Measurements from ENCODE around the gene GGT5.
"Not testable (repeated sequence)": the region's sequence is repeated elsewhere in the genome, so short reads cannot be mapped to it uniquely, and the experiment has no call there.

GGT5 gene

DNA sequence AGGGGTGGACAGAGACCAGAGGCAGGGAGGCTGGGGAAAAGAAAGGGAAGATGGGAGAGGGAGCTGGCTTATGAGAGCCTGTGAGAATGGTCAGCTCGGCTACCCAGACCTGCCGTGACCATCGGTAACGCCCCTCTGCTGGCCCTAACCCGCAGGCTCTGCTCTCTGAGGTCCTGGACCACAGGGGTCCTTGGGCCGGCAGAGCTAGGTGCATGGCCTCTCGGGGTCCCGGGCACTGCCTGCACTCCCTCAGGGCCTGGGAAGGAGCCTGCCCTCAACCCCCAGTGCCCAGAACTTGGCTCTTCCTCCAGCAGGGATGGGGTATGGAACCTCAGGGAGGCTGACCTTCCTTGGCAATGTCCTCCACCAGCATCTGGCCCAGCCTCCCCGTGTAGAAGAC lies 13.2 kb downstream of the GGT5 start:
- no peak for DNase-seq

DNA sequence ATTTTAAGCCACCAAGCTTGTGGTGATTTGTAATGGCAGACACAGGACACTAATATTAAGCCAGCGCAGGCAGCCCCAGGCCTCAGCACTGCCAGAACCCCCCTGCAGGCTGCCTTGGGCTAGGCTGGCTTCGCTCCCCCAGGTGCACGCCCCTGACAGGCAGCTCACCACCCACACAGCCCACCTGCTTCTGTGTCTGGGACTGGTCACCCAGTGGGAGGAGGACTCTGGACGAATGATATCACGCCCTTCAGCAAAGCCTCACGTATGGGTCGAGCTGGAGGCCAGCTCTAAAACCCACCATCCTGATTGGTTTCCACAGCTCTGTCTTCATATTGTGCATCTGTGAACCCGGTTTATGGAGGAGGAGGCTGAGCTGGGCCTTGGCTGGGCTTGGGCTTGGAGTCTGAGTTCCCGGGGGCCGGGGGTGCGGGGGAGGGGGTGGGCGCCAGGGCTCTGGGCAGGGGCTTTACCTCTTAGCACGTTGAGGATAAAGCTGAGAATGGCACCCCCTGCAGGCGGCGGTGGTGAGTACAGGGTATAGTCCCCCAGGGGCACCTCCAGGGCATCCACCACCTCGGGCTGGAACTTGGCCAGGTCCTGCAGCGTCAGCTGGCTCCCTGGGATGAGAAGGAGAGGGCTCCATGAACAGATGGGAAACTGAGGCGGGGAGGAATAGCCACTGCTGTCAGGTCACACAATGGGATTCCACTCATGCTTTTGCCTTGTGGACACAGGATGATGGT lies 13.8 kb downstream of the GGT5 start:
- DNase-seq = no peak

DNA sequence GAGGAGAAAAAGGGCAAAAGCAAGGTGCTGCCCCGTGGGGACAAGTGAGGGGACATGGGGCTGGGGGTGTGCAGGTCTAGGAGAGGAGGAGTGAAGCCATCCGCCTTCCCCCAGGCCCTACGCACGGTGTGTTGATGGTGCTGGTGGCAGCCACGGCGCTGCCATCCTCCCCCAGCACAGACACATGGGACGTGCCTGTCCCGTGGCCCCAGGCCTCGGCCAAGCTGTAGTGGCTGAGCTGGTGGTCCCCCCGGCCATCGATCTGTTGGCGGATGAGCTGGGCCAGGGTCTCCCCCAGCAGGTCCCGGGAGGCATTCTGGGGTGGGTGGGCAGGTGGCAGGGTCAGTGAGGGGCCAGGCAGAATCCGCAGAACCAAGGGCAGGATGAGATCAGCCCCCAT lies 18.9 kb downstream of the GGT5 start:
- DNase-seq = no peak

DNA sequence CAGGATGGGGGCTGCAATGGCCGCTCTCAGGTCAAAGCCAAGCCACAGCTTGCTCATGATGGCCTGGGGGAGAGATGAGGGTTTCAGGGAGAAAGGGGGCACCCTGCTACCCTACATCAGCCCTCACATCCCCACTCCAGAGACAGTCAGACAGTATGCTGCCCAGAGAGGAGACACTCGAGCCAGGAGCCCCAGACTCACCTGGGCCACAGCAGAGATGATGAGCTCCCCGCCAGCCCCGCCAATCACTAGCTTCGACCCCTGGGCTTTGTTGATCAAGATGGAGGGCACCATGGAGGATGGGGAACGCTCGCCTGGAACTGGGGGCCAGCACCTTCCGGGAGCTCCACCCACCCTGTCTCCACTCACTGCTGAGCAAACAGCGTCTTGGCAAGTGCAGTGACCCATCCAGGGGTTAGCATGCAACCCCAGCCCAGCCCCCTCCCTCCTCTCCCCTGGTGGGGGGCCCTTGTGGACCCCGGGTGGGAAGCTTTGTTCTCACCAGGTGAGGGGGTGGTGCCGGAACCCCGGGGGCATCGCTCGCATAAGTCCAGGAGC lies 19.8 kb downstream of the GGT5 start:
- no peak for DNase-seq

DNA sequence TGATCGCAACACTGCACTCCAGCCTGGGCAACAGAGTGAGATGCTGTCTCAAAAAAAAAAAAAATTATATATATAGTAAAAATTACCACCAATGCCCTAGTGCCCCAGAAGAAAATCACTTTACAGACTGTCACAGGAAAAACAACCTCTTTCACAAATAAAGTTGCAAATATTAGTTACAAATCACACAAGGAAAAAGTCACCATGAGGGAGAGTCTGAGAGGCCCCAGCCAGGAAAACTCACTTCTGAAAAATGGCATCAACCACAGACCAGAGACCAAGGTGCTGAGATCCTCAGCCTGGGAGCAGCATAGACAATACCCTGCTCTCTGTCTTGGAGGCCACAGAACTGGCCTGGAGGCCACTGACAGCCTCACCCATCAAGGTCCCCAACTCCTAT lies 20.4 kb downstream of the GGT5 start:
- no peak for DNase-seq

DNA sequence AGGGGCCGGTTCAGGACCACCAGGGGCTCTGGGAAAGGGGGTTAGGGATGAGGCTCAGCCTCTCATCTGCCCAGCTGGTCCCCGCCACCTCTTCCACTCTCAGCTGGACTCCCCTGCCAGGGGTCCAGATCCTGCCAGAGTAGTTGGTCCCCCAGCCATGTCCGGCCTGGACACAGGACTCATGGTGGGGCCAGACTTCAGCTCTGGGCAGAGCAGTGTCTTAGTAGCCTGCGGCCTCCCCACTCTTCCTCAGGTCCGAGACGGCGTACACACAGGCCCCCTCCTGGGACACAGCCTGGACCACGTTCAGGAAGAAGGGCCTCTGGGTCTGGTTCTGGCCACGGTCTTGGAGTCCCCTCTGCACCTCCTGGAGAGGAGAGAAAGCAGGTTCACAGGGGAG lies 25.1 kb downstream of the GGT5 start:
- no peak for DNase-seq

DNA sequence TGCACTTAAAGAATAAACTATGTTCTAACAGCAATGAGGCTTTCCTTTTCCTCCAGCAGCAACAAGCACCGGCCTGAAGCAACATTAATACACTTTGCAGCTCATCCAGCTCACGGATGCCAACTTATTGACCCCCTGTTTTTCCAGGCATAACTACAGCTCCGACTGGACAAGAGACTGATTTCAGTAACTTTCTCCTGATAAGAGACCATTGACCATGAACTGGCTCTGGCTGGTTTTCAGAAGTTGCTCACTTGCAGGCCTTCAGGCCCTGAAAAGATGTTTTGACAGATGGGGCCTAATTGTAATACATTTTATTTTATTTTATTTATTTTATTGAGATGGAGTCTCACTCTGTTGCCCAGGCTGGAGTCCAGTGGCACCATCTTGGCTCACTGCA lies 27.5 kb downstream of the GGT5 start:
- DNase-seq = no peak

DNA sequence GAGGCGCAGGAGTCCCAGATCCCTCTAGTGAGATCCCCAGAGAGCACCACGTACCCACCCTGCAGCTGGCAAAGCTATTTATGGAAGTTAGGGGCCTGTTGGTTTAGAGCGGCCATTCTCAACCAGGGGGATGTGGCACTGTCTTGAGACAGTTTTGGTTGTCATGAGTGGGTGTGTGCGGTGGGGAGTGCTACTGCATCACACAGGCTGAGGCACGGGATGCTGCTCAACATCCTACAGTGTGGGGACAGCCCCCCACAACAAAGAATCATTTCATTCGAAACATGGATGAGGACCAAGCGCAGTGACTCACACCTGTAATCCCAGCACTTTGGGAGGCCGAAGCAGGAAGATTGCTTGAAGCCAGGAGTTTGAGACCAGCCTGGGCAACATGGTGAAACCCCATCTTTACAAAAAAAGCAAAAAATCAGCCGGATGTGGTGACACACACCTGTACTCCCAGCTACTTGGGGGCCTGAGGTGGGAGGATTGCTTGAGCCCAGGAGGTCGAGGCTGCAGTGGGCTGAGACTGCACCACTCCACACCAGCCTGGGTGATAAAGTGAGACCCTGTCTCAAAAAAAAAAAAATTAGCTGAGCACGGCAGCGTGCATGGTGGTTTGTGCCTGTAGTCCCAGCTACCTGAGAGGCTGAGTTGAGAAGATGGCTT lies 28.2 kb downstream of the GGT5 start:
- no peak for DNase-seq

DNA sequence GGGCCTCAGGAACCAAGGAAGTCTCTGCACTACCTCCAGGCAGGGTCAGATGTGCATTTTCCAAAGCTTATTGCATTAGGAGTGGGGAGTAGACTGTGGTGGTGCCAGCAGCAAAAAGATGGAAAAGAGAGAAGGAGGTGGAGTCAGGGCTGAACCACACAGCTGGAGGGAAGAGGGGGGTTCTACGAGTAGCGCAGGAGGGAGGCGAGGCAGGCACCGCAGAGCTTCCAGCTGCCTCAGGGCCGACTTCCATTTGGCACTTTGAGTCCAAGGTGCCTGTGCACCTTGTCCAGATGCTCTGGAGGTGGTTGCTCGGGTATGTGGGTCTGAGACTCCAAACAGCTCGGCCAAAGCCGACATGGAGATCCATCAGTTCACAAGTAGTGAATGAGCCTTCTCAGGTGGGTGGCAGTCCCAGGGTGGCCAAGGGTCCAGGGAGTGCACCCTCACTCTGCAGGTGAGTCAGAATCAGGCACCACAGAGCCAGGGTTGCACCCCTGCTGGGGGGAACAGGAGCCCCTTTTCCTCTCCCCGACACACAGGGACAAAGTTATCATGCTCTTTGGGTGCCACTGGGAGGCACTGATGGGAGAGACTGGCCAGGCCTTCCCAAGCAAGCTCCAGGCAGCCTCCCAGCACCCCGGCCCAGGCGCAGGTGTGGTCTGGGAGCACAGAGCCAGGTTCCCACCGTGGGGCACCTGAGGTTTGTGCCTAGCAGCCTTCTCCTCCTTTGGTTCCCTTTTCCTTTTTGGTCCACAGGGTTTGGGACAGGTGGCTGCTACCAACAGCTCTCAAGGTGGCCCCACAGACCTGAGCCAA lies 30.2 kb downstream of the GGT5 start:
- DNase-seq = no peak

DNA sequence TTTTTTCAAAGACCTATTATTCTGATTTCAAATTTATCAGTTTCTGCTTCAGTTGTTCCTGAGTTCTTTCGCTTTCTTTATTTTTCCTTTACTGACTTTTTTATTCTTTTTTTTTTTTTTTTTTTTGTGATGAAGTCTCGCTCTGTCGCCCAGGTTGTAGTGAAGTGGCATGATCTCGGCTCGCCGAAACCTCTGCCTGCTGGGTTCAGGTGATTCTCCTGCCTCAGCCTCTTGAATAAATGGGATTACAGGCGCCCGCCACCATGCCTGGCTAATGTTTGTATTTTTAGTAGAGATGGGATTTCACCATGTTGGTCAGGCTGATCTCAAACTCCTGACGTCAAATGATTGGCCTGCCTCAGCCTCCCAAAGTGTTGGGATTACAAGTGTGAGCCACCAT lies 31.8 kb downstream of the GGT5 start:
- not testable (repeated sequence) for DNase-seq

DNA sequence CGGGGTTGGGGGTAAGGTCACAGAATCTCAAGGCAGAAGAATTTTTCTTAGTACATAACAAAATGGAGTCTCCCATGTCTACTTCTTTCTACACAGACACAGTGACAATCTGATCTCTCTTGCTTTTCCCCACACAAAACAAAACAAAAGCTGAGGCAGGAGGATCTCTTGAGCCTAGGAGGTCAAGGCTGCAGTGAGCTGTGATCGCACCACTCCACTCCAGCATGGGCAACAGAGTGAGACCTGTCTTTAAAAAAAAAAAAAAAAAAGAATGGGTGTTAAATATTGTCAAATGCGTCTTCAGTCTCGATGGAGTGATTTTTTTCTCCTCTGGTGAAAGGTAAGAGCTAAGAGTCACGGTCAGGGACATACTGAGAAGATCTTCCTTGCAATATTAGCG lies 33.2 kb downstream of the GGT5 start:
- DNase-seq = not testable (repeated sequence)

DNA sequence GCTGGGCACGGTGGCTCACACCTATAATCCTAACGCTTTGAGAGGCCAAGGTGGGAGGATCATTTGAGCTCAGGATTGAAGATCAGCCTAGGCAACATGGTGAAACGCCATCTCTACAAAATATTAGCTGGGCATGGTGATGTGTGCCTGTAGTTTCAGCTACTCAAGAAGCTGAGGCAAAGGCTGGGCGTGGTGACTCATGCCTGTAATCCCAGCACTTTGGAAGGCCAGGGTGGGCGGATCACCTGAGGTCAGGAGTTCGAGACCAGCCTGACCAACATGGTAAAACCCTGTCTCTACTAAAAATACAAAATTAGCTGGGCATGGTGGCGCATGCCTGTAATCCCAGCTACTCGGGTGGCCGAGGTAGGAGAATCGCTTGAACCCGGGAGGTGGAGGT lies 34.5 kb downstream of the GGT5 start:
- DNase-seq = not testable (repeated sequence)

DNA sequence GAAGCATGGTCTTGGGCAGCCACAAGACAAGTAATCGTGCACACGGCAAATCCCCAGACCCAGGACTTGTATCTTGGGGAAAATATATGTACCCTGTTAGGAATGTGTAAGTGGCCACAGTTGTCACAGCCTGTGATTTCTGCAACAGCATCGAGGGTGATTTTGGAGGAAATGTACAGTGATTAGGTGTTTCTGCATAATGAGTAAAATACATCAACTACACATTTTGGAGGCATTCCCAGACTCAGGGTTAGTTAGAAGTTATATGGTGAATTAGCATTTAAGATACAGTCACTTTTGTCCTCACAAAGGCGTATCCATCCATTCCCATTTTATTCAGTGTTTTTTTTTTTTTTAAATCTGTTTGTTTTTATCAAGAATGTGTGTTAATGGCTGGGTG lies 35.2 kb downstream of the GGT5 start:
- DNase-seq = no peak

DNA sequence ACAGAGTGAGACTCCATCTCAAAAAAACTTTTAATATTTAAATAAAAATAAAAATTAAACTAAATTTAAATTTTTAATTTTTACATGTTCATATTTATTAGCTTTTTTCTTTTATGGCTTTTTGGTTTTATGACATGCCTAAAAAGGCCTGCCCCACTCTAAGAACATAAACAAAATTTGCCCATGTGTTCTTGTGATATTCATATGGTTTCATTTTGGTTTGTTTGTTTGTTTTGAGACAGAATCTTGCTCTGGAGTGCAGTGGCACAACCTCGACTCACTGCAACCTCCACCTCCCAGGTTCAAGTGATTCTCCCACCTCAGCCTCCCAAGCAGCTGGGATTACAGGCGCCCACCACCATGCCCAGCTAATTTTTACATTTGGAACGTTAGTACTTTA lies 35.9 kb downstream of the GGT5 start:
- no peak for DNase-seq

DNA sequence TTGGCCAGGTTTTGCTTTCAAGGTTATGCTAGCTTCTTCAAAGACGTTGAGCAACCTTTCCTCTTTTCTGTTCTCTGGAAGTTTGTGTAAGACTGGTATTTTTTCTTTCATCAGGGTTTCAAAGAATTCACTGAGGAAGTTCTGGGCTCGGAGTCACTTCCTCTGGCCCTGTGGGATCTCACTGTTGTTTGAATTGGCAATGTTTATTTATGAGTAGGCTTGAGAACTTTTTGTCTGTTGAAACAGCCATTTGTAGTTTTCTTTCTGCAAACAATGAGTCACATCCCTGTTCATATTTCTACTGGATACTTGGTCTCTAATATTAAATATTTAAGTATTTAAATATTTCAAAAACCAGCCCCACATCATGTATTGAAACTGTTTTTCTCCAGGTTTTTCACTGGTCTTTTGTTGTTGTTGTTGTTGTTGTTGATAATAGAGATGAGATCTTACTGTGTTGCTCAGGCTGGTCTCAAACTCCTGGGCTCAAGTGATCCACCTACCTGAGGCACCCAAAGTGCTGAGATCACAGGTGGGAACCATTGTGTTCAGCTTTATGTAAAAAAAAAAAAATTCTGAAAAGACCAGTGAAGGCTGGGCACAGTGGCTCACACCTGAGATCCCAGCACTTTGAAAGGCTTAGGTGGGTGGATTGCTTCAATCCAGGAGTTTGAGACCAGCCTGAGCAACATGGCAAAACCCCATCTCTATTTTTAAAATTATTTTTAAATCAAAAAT lies 36.7 kb downstream of the GGT5 start:
- no peak for DNase-seq

DNA sequence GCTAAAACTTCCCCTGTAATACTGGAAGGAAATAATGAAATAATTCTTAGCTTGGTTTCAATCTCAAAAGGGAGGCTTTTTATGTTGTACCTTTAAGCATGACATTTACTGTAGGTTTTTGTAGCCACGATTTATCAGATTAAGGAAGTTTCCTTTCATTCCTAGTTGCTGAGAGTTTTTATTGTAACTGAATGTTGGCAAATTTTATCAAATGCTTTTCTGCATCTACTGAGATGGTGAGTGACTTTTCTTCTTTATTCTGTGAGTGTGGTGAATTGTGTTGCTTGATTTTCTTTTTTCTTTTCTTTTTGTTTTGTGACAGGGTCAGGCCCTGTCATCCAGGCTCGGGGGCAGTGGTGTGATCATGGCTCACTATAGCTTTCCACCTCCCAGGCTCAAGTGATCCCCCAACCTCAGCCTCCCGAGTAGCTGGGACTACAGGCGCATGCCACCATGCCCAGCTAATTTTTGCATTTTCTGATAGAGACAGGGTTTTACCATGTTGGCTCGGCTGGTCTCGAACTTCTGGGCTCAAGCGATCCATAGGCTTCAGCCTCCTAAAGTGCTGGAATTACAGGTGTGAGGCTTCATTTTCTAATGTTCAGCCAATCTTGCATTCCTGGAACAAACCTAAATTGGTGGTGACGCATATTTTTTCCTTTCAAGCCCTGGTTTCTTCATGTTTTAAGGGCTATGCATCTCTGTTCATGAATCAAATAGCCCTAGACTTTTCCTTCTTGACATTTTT lies 37.4 kb downstream of the GGT5 start:
- no peak for DNase-seq

DNA sequence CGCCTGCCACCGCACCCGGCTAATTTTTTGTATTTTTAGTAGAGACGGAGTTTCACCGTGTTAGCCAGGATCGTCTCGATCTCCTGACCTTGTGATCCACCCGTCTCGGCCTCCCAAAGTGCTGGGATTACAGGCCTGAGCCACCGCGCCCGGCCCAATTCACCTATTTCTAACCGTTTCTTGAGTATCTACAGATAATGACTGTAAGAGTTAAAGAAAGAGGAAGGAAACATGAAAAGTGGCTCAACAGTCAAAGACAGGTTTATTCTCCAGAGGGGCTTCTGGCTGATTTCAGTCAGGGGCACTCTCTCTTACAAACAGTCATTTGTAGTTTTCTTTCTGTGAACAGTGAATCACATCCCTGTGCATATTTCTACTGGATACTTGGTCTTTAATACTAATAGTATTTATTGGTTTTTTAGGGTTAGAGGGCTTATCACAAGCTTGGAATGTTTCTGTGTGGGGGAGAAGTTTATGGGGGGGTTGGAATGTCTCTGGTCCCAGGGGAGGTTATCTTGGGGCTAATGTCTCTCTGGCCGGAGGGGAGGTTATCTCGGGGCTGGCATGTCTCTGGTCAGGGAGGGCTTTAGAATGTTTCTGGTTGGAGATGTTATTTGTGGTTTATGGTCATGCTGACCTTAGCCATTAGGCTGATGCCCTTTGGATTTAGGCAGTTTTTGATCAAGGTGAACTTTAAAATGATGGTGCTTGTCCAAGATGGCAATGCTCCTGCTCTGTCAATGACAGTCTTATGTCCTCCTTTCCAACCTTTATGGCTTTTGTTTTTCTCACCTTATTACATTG lies 38.2 kb downstream of the GGT5 start:
- DNase-seq = not testable (repeated sequence)

DNA sequence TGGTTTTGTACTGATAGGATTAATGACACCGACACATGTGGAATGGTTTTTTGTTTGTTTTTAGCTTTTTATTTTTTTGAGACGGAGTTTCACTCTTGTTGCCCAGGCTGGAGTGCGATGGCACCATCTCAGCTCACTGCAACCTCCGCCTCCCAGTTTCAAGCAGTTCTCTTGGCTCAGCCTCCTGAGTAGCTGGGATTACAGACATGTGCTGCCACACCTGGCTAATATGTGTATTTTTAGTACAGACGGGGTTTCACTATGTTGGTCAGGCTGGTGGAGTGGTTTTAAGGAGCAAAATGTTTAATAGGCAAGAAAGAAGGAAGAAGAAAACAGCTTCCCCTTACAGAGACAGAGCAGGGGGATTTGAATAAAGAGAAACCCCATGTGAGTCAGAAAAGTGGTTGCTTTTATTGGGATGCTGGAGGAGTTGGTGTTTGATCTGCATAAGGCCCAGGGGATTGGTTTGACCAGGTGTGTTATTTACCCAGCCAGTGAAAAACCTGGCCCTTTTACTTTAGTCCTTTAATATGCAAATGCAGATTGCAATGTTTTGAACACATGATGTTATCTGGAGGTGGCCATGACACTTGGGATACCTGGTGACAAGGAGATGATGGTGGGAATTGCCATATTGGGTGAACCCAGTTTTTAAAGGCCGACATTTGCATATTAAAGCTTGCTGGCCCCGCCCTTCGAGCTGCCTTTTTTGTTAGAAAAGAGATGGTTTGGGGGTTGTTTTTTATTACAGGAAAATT lies 39.3 kb downstream of the GGT5 start:
- no peak for DNase-seq

DNA sequence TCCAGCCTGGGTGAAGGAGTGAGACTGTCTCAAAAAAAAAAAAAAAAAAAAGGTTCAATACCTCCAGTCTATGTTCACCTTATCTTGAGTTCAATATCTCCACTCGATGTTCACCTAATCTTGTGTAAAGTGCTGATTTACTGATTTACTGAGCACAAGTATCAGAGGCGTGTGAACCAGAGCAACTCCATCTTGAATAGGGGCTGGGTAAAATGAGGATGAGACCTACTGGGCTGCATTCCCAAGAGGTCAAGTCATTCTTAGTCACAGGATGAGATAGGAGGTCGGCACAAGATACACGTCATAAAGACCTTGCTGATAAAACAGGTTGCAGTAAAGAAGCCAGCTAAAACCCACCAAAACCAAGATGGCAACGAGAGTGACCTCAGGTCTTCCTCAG lies 41.0 kb downstream of the GGT5 start:
- DNase-seq = not testable (repeated sequence)
